Epithelial cell of esophagus (primary cell): ENCODE measurements around the gene KLF5.
"Not testable (repeated sequence)": the region's sequence is repeated elsewhere in the genome, so short reads cannot be mapped to it uniquely, and the experiment has no call there.

Experiments used
- DNase-seq: peaks from one replicate; pipeline ENCODE4 v3.0.0; 2010; ENCODE audit warnings: low read depth
- H3K4me3 ChIP-seq: 2 replicates; pipeline ENCODE4 v1.5.1; 2011; ENCODE audit warnings: mild to moderate bottlenecking, low read length, control low read depth
- TF ChIP-seq, protein P1 (sequence below): IDR thresholded peaks from 2 replicates; pipeline ENCODE4 v1.5.1; 2011; ENCODE audit warnings: low read depth, mild to moderate bottlenecking, low read length, control low read depth, inconsistent platforms; ENCODE audit not compliant: insufficient read depth; ENCODE audit errors: missing control alignments

KLF5 gene

DNA sequence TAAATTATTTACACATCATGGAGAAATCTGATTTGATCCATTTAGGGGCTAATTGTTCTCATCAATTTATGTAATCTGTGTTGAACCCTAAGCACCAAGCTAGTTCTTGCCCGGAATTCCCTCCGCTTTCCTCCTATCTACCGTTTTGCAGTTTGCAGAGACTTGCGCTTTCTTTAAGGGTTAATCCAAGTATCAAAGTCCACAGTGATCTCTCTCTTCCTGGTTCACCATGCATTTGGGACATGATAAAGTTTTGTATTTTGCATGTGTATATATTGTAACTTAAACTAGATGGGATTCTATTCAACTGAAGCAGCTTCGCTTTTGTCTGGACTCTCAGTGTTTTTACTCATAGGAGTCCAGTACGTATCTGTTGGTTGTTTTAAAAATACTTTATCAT, 13.8 kb upstream of the KLF5 start:
- no peak for DNase-seq
- no peak overlapping the region for H3K4me3 ChIP-seq
- TF ChIP-seq, protein P1, sequence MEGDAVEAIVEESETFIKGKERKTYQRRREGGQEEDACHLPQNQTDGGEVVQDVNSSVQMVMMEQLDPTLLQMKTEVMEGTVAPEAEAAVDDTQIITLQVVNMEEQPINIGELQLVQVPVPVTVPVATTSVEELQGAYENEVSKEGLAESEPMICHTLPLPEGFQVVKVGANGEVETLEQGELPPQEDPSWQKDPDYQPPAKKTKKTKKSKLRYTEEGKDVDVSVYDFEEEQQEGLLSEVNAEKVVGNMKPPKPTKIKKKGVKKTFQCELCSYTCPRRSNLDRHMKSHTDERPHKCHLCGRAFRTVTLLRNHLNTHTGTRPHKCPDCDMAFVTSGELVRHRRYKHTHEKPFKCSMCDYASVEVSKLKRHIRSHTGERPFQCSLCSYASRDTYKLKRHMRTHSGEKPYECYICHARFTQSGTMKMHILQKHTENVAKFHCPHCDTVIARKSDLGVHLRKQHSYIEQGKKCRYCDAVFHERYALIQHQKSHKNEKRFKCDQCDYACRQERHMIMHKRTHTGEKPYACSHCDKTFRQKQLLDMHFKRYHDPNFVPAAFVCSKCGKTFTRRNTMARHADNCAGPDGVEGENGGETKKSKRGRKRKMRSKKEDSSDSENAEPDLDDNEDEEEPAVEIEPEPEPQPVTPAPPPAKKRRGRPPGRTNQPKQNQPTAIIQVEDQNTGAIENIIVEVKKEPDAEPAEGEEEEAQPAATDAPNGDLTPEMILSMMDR = no peak

DNA sequence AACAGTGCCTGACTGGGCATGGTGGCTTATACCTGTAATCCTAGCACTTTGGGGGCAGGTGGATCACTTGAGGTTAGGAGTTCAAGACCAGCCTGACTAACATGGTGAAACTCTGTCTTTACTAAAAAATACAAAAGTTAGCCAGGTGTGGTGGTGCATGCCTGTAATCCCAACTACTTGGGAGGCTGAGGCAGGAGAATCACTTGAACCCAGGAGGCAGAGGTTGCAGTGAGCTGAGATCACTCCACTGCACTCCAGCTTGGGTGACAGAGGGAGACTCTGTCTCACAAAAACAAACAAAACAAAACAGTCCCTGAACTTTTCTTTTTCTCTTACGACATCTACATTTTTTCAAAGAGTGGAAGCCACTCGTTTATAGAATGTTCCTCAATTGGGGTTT, 10.2 kb upstream of the KLF5 start:
- not testable (repeated sequence) for H3K4me3 ChIP-seq, DNase-seq

DNA sequence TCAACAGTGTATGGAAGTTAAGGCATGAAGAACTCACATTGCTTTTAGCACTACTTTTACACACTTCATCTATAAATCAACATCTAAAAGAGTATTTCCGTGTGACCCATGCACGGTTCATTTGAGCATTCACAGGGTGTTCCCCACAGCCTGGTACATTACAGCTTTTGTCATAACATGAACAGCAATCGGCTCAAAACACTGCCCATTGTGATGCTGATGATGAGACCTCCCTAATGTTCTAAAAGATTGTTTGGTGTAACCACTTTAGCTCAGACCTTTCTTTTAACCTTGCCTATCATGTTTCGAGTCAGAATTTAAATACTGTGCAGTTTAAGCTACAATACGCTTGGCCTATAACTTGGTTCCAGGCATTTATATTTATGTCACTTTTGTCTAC, 4.1 kb upstream of the KLF5 start:
- TF ChIP-seq, protein P1 = no peak
- no peak for DNase-seq
- no peak overlapping the region for H3K4me3 ChIP-seq

DNA sequence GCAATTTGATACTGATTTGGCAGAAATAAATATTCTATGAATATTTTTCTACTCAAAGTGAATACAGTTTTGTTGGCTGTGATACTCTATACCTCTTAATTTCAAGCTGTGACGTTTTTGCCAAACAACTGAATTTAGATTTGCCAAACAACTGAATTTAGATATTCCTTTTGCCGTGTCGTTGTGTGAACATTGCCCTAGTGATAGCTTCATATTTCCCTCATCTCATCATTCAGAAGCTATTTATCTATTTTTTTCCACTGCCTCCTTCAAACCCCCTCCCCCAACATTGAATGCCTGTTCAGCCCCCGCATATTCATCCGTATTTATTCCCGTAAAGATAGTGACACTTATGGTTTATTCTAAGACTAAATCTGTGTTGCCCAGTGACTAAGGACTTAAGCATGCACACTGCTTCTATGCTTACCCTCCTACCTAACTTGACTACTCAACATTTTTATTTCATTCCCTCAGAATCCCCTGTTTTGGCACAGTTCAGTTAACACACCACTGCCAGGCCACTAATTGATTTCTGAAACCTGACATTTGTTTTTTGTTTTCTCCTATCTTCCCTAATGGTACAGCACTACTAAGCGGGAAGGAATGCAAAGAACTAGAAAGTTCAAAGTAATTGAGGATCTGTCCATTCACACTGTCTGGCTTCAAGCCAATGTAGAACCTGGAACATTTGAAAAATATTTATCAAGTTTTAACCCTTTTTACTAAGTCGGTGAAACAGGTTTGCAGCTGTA, 2.8 kb upstream of the KLF5 start:
- peak overlapping the region; percentile 47 for H3K4me3 ChIP-seq
- TF ChIP-seq, protein P1 = no peak
- DNase-seq = peak; percentile 76

DNA sequence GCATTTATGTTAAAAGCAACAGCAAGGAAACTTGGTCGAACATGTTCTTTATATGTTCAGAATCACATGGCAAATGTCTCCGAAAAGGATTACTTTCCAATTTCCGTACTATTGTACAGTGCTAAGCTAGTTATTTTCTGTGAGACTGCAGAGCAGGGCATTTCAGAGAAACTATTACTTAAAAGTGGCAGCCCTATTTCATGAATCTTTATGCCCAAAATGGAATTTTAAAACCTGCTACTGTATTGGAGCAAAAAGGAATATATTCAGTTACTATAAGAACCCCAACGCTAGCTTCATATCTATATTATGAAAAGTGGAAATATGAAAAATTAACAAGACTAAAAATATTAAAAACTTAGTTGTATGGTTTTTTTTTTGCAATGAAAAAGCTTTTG, 2.2 kb upstream of the KLF5 start:
- DNase-seq = no peak
- peak overlapping the region; percentile 47 for H3K4me3 ChIP-seq
- TF ChIP-seq, protein P1 = no peak

DNA sequence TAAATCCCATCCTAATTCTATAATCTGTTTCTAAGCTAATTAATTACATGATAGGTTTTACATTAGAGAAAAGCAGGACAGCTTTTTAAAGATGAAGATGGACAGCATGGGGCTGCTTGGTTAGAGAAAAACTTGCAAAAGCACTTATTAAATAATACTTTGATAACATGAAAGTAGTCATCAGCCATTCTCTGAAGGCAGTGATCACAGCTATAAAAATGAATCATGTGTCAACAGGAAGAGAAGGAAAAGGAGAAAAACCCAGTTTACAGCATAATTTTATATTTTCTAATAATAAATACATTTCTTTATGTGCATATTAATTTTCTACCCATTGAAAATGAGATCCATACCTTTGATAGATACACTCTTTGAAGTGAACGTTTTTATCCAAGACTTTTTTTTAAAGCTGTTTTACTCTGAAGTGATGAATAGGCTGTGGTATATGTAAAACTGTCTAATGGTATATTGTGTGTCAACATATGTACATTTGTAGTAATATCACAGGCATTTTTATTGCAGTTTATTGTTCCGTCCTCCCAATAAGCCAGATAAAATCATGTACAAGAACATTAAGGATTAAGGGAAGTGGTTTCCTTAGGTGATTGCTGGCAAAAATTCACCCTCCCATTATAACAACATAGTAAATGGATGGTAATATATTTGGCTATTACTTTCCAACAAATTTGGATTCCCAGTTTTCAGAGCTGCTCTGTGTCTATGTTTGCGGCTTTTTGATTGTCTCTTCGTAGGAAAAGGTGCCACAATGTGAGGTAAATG, 1.3 kb upstream of the KLF5 start:
- DNase-seq = peak; percentile 49
- H3K4me3 ChIP-seq = peak overlapping the region; percentile 47
- TF ChIP-seq, protein P1 = no peak

DNA sequence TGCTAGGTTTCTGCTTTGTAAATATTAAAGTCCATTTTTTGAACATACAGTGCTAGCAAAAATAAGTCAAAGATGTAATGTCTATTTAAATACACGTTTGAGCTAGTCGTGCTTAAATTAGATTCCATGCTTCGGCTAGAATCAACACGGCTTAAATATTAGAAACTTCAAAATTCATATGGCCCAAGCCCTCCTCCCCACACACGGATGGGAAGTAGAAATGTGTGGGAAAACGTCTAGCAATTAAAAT, 816 bp upstream of the KLF5 start:
- TF ChIP-seq, protein P1 = no peak
- no peak for DNase-seq
- H3K4me3 ChIP-seq = peak overlapping the region; percentile 47
